ENCODE results near the gene MAP2.

The MAP2 gene

DNA sequence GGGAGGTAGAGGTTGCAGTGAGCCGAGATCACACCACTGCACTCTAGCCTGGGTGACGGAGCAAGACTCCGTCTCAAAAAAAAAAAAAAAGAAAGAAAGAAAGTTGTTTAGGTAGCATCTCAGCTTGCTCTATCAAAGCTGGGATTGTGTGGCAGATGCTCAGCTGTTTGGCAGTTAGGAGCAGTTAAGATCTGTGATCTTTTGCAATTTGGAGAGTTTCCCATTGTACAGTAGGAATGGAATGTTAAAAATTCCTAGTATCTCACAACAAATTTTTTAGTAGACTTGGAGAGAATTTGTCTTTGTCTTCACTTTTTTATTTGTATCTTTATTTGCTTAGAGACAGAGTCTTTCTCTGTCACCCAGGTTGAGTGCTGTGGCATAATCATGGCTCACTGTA lies 224.9 kb downstream of the MAP2 start:
- DNase-seq (ENCODE audit: low spot score), result no peak

DNA sequence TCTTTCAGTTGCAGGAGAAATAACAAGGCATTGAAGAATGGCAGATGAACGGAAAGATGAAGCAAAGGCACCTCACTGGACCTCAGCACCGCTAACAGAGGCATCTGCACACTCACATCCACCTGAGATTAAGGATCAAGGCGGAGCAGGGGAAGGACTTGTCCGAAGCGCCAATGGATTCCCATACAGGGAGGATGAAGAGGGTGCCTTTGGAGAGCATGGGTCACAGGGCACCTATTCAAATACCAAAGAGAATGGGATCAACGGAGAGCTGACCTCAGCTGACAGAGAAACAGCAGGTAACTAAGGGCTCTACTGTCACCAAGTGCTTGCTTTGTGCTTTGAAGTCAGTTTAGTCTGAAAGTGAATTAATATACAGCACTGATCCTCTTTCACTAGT lies 229.3 kb downstream of the MAP2 start:
- no peak for DNase-seq (ENCODE audit: low spot score)

DNA sequence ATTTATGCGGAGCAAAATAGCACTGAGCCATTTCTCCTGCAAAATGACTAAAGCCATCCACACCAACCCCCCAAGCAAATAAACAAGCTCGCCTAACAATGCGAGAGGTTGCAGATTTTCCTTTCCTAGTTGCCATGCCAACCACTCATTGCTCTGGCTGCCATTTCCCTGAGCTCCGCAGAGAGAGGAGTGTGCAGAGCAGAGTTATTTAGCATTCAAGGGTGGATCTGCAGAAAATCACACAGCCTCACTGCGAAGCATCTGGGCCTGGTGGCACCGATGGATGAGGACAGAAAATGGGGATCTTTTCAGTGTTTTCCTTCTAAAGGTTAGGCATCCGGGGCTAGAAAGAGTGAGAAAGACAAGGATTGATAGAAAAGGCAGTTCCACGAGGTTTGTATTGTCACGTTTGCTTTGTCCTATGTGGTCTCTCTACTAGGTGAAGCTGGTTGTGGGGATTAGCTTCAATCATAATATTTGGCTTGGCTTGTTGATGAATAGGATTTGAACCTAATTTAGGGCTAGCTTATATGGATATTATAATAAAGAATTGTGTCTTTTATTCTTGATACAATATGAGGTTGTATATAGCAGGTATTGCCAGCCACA lies 237.5 kb downstream of the MAP2 start:
- no peak for DNase-seq (ENCODE audit: low spot score)

DNA sequence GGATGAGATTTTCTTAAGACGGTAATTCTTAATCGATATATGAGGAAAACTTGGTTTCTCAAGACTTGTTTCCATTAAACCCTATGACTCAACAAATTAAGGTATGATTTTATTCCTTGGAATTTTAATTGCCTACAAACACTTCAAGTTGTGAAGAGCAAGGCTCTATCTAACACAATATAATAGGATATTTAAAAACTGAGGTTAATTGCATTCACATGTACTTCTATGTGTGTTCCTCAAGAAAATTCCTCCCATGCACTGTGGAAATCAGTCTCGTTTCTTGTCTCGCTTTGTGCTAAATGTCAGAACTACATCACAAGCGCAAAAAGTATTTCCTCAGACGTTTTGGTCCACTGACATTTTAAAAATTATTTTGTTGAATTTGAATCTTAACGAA lies 238.2 kb downstream of the MAP2 start:
- no peak for DNase-seq (ENCODE audit: low spot score)

DNA sequence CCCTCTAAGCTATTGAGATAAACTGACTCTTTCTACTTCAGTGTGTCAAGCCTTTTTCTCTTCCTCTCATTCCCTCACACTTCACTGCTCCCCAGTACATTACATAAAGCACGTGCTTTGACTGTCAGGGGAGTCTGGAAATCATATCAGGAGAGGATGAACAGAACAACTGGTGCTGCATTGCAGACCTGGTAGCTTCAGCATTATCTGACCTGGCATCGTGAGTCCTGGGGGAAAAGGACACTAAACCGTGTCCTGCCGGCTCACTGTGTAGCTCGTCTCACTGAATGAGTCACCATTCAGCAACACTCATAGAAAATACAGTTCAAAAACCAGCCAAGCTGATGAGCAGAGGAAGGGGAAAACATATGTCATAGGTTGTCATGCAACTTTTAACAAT lies 239.3 kb downstream of the MAP2 start:
- DNase-seq (ENCODE audit: low spot score), result peak; percentile 42

DNA sequence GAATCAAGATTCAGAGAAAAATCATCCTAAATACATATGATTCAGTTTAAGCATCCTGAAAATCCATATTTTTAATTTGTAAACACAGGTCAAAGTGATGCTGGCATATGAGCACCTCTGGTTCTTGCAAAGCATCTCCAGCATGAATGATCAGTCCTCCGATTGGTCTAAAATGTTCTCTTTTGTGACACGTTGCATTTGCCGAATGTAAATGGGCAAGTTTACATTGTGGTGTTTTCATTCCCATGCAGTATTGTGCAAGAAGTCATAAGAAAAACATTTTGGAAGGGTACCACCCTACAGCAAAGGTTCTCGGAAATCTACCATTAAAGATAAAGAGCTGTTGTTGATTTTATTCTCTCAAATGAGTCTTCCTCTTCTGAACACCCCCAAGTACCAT lies 239.8 kb downstream of the MAP2 start:
- no peak for DNase-seq (ENCODE audit: low spot score)

DNA sequence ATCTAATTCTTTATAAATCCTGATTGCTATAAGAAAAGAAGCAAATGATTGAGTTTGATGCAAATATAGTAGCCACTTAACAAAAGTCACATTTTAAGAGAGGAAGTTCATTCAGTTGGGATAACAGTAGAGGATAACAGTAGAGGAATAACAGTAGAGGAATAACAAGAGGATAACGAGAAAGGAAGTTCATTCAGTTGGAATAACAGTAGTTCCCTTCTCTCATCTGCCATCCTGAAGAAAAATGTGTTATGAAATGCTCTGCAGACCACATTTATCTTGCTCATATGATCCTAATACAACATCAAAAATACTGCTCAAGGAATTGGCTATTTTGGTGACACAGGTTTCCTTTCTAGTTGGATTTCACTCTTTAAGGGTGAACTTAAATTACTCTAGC lies 242.4 kb downstream of the MAP2 start:
- no peak for DNase-seq (ENCODE audit: low spot score)

DNA sequence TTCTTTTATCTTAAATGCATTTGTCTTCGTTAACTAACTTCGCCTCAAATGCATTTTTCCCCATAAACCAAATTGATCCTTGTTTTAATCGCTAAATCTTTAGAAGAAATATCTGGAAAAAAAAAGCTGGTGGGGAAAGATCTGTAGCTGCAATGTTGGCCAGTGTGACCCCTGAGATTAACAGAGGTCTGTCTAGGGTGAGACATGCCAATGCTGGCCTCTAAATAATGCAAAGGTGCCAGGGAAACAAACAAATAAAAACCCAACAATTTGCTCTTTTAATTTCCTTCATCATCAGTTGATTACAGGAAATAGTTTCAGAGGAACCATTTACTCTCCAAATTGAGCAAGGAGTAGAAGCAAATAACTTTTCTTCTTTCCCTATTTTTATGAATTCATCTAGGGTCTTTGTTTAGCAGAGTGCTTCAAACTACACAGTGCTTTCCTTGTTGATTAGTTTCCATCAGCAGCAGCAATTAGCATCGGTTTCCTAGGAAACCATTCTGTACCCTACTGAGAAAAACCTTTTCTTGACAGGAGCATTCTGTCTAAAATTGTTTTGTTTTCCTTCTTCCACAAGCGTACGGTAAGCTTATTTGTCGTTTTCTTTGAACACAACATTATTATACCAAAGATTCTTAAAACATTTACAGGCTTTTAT lies 247.3 kb downstream of the MAP2 start:
- DNase-seq (ENCODE audit: low spot score), result no peak

DNA sequence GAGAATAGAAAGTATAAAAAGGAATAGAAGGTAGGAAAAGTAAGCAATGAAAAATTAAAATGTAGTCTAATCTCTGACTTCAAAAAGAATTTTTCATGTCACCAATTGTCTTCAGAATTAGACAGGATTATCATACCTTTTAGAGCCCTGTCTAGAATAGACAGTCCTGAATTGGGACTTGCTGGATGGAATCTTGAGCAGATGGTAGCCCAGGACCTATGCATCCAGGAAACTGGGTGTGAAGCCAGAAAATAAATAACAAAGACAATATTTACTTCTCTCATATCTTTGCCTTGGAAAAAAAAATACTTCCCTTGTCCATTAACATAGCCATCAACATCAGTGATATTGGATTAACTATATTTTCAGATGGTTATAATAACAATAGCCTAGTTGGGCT lies 250.0 kb downstream of the MAP2 start:
- DNase-seq (ENCODE audit: low spot score), result no peak

DNA sequence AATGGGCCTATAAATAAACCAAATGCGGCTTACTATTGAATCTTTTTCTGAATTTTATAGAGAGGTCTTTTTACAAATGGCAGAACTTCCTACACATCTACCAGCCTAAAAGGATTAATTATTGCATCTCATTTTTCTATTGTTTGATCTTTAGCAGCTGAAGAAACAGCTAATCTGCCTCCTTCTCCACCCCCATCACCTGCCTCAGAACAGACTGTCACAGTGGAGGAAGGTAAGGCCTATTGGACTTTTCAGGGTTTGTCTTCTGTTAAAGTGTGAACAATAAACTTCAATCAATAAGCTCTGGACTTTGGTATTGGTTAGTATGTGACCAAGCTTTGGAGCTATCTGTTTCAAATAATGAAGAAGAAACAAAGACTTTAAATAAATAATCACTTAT lies 256.7 kb downstream of the MAP2 start:
- no peak for DNase-seq (ENCODE audit: low spot score)

DNA sequence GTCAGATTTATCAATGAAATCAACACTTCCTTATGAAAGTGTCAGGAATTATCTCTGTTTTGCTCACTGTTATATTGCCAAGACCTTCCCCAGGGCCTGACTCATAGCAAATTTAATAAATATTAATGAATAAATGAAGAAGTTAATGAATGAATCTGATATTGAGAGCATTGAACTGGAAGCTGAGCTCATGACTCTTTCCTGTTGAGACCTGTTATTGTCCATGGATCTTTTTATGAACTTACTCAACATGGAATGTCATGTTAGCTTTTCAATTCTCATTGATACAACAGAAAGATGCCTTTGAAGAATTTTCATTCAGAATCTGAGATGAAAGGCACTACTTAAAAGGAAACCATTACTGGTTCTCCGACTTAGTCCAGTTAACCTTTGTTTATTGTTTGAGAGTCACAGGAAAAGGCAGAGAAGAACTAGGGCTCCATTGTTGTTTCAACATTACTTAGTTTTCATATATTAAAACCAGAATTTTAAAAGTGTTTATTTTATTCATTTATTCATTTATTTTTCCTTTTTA lies 257.4 kb downstream of the MAP2 start:
- DNase-seq (ENCODE audit: low spot score), result no peak

DNA sequence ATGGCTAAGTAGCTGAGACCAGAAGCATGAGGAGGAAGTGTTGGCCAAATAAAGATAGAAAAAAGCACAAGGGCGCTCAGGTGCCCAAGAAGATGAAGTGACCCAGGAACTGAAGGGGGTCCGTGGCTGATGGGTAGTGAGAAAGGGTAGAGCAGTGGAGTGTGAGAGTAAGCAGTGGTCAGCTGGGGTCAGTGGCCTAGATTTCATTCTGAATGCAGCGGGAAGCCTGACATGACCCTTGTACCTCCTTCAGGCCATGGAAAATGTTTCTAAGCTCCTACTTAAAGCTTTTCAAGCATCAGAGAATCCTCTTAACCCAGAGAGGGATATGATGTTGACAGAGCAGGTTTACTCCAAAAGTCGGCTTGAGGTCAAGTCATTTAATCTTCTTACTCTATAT lies 258.8 kb downstream of the MAP2 start:
- no peak for DNase-seq (ENCODE audit: low spot score)

DNA sequence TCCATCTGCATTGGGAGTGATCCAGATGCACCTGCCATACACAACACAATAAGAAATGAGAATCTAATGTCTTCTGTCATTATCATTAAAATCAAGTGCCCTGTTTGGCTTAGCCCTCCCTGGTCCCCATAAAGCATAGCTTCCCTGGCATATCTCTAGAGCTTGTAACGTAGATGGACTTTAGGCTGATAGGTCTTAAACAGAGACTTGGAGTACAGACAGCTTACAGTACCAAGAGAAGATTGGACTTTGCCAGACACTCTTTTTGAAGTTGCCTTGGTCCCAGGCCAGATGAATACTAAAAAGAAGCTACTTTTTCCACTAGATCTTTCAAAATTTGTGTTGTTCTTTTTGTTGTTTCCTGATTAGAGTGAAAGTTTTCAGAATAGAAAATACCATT lies 261.5 kb downstream of the MAP2 start:
- no peak for DNase-seq (ENCODE audit: low spot score)

DNA sequence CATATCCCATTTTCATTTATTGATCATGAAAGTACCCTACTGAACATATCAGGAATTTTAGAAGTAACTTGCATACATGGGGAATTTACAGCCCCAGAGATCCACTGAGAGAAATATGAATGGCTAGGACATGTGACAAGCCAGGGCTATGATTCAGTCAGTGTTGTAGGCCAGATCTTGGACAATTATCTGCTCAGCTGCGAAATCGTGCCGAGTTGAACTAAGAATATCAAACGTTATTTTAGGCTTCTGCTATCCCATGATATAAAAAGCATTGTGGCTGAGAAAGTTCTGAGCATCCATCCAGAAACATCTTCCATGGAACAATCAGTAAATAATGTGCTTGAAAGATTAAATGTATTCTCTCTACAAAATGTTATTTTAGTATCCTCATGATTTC lies 262.1 kb downstream of the MAP2 start:
- DNase-seq (ENCODE audit: low spot score), result no peak

DNA sequence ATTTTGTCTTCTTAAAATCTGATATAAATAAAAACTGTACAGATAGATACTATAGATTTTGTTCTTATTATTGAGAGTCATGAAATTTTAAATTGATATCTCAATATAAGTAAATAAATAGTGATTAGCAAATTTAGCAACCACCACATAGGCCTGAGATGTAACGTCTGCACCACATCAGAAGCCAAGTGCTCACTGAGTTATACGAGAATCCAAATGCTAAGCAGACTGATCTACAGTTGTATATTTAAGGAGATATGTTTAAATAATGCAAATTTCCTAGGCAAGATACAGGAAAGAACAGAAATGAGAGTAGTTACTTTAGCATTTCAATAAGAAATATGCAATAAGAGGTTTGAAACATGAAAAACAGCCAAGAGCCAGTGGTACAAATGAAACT lies 262.6 kb downstream of the MAP2 start:
- DNase-seq (ENCODE audit: low spot score), result no peak

DNA sequence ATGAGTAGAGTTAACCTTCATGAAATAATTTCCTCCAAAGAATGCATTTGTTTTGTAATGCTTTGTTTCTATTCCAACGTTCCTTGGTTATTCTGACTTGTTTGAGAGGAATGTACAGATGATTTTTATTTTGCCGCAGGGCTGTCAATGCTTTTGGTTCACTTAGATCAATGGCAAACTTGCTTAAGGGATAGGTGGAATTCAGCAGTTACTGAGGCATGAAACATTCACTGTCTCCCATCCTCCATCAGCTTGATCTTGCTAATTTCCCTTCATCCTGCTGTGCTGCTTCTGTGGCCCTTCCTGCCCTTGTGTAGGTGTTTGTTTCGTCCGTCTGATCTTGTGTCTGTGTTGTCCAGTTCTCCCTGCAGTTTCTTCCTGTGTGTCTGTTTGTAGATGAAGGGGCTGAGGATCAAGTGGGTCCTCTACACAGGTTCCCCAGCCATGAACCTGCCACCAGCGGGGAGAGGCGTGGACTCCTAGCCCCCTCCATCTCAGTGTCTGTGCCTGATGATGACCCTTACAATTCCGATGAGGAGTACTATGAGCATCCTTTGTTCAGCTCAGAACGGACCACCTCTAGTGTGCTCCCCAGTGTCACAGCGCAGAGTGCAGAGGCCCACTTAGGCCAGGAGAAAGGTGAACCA lies 263.6 kb downstream of the MAP2 start:
- DNase-seq (ENCODE audit: low spot score), result no peak

DNA sequence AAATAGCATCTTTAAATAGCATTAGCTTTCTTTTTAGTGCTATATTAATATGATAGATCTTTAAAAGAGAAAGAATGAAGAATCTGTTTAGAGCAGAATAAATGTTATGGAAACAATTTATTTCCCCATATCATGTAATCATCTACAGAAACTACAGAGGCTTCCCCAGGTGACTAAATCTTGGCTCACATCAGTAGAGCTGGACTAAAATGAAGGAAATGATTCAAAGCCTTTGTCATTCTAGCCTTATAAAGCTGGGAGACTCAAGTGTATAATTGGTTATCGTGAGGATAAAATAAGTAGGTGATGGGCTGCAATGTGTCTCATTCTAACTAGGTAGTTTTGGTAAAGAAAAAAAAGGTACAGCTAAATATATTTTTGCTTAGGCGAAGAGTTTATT lies 264.5 kb downstream of the MAP2 start:
- peak; percentile 6 for DNase-seq (ENCODE audit: low spot score)

DNA sequence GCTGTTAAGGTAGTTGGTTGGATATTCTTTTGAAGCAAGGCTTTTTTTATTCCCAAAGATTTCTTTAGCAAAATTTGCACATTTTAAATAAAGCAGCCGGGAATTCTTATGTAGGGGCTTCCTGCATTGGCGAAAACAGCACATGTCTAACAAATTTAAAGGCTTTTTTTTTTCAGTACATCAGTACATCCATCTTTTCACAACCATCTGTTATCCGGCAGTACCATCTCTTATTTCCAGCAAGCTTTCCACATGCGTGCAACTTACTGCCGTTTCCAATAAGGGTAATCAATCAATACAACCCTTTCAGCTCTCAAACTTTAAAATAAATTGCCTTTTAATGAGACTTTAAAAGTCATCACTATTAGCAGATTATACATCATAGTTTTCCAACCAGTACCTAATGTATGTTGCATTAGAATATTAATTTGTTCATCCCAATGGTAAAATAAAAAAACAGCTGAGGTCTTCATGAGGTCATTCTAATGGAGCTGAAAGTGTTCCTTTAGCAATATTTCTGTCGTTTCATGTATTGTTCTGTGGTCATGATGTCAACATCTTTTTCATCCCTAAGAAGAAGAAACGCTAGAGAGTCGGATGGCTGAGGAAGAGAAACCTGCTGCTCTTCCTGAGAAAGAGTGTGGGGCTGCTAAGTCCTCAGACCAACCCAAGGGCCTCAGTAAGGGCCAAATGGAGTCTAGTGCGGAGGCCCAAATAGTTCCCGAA lies 266.3 kb downstream of the MAP2 start:
- no peak for DNase-seq (ENCODE audit: low spot score)

DNA sequence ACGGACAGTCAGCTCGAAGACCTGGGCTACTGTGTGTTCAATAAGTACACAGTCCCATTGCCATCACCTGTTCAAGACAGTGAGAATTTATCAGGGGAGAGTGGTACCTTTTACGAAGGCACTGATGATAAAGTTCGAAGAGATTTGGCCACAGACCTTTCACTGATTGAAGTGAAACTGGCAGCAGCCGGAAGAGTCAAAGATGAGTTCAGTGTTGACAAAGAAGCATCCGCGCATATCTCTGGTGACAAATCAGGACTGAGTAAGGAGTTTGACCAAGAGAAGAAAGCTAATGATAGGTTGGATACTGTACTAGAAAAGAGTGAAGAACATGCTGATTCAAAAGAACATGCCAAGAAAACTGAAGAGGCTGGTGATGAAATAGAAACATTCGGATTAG lies 270.9 kb downstream of the MAP2 start:
- DNase-seq (ENCODE audit: low spot score), result no peak

DNA sequence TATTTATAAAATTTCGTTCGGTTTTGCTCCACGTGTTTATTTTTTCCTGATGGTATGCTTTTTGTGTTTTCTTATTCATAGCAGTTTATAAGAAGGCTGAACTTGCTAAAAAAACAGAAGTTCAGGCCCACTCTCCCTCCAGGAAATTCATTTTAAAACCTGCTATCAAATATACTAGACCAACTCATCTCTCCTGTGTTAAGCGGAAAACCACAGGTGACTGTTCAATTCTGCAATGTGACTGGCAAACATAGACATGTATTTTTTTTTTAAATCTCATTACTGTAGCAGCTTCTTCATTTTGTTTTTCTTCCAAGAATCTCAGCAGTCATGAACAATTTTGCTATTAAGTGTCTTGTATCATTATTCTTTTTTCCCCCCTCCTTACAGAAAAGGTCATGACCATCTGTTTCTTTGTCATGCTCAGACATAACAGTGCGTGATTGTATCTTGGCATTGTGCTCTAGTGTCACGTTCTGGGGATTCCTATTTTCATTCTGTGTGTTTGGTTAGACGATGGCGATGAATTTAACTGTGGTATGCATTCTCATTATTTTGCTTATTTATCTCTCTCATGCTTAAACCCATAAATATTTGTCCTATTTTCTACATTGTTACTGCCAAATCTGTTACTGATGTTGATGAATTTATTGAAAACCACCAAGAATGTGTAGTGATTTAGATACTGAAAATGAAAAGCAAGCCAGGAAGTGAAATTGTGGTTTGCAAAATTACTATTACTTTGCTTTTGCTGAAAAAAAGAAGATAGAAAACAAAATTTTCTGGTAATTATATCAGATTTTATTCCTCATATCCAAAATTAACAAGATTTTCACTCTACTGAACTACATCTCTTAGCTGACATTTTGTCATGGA lies 273.2 kb downstream of the MAP2 start:
- DNase-seq (ENCODE audit: low spot score), result no peak

DNA sequence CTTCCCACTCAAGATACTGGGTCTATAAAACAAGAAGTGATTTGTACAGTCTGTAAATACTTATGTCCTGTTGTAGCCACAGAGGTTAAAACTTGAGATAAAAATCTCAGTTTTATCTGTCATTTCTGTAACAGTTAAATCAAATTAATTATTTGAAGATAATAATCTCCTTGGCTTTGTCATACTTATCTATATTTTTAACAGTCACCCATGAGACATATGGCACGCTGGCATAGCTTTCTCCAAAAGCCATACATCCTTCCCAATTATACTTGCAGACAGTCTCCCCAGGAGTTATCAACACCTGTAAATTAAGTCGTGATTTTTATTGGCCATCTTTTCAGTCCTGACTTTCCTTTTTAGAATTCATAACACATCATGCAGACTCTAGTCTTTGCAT lies 278.9 kb downstream of the MAP2 start:
- no peak for DNase-seq (ENCODE audit: low spot score)

DNA sequence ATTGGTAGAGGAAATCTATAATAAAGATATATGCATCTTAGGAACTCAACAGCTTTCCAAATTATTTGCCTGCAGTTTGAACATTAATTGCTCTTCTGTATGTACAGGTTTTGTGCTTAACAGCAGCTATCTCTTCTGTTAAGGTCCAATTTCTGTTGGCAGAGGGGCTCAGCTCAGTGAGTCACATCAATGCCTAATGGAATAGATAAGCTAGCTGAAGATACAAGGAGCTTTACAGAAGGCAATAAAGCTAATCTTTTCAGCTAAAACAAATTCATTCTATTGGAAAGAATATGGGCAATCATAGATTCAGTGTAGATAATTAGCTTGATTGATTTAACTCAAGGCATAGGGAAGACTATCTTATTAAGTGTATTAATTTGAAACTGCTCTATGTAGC lies 289.4 kb downstream of the MAP2 start:
- DNase-seq (ENCODE audit: low spot score), result no peak
